HG03064 (cell line): Measurements from ENCODE around the gene EPB41L3.

Experiments used
- ATAC-seq: cut with Tn5 transposase; IDR thresholded peaks from one replicate; pipeline ENCODE4 v1.9.1; 2021; ENCODE audit warnings: low read depth; ENCODE audit not compliant: unreplicated experiment

The EPB41L3 gene

GRCh38 chr18:5419601-5420000 lies 124.2 kb downstream of the EPB41L3 start:
- ATAC-seq: no peak

- no peak for ATAC-seq
Observed at GRCh38 chr18:5419030-5419429, 124.8 kb downstream of the EPB41L3 start.

- ATAC-seq: no peak
Observed at GRCh38 chr18:5417342-5417741, 126.5 kb downstream of the EPB41L3 start.

- no peak for ATAC-seq
Observed at GRCh38 chr18:5416112-5416511, 127.7 kb downstream of the EPB41L3 start.

- no peak for ATAC-seq
Observed at GRCh38 chr18:5415665-5416064, 128.1 kb downstream of the EPB41L3 start.

- ATAC-seq: no peak
Observed at GRCh38 chr18:5415031-5415430, 128.8 kb downstream of the EPB41L3 start.

GRCh38 chr18:5414546-5414945 lies 129.3 kb downstream of the EPB41L3 start:
- ATAC-seq: no peak

GRCh38 chr18:5413447-5413846 lies 130.3 kb downstream of the EPB41L3 start:
- ATAC-seq: no peak

- no peak for ATAC-seq
Observed at GRCh38 chr18:5410582-5410981, 133.2 kb downstream of the EPB41L3 start.

- no peak for ATAC-seq
Observed at GRCh38 chr18:5398269-5398668, 145.5 kb downstream of the EPB41L3 start.

GRCh38 chr18:5397102-5397501 lies 146.7 kb downstream of the EPB41L3 start:
- ATAC-seq: no peak

- ATAC-seq: no peak
Observed at GRCh38 chr18:5395860-5396448, 147.8 kb downstream of the EPB41L3 start.

- no peak for ATAC-seq
Observed at GRCh38 chr18:5393779-5394178, 150.0 kb downstream of the EPB41L3 start.

- no peak for ATAC-seq
Observed at GRCh38 chr18:5391409-5391808, 152.4 kb downstream of the EPB41L3 start.

- ATAC-seq: no peak
Observed at GRCh38 chr18:5389356-5389755, 154.4 kb downstream of the EPB41L3 start.

- ATAC-seq: no peak
Observed at GRCh38 chr18:5388896-5389295, 154.9 kb downstream of the EPB41L3 start.

- ATAC-seq: no peak
Observed at GRCh38 chr18:5380586-5380985, 163.2 kb downstream of the EPB41L3 start.

- no peak for ATAC-seq
Observed at GRCh38 chr18:5376986-5377385, 166.8 kb downstream of the EPB41L3 start.

GRCh38 chr18:5370332-5370731 lies 173.5 kb downstream of the EPB41L3 start:
- ATAC-seq: no peak

GRCh38 chr18:5369513-5369912 lies 174.3 kb downstream of the EPB41L3 start:
- no peak for ATAC-seq

- no peak for ATAC-seq
Observed at GRCh38 chr18:5365443-5365842, 178.4 kb downstream of the EPB41L3 start.

GRCh38 chr18:5350636-5351035 lies 193.2 kb downstream of the EPB41L3 start:
- ATAC-seq: no peak
